A673 (cell line): ENCODE measurements around the gene KCNJ4.

Source experiments
- CTCF ChIP-seq: fragments of 300-800, 200-600 bp; sonication (generic); conservative IDR thresholded peaks from 2 replicates; pipeline ENCODE4 v1.5.1; 2017; ENCODE audit warnings: low read depth, mild to moderate bottlenecking, antibody characterized with exemption, low read length, moderate library complexity, mixed read lengths
- EZH2 ChIP-seq: fragments of 200-600 bp; sonication (generic); IDR thresholded peaks from 2 replicates; pipeline ENCODE4 v1.6.1; 2017; ENCODE audit warnings: borderline replicate concordance, low read depth, mild to moderate bottlenecking, mixed read lengths, antibody characterized with exemption, low read length; ENCODE audit not compliant: poor library complexity, severe bottlenecking

GRCh38 chr22:38432264-38432663 lies 22.7 kb downstream of the KCNJ4 start:
- TF ChIP-seq CTCF, result no peak
- TF ChIP-seq EZH2, result no peak
